HFF-Myc (cell line): Measurements from ENCODE around the gene ARFGAP2.
"Not testable (repeated sequence)": the region's sequence is repeated elsewhere in the genome, so short reads cannot be mapped to it uniquely, and the experiment has no call there.

Experiments used
- DNase-seq: peaks from one replicate; pipeline ENCODE4 v3.0.0-alpha.2; 2011; ENCODE audit warnings: low read depth; ENCODE audit errors: extremely low read depth
- H3K4me3 ChIP-seq: replicated peaks from 2 replicates; pipeline ENCODE4 v1.5.1; 2011; ENCODE audit warnings: low read depth, mild to moderate bottlenecking, control low read depth, low read length
- TF ChIP-seq, protein P1 (sequence below): IDR thresholded peaks from 2 replicates; pipeline ENCODE4 v1.5.1; 2012; ENCODE audit warnings: mild to moderate bottlenecking, low read depth, low read length, control low read depth; ENCODE audit errors: missing control alignments

Gene ARFGAP2

DNA sequence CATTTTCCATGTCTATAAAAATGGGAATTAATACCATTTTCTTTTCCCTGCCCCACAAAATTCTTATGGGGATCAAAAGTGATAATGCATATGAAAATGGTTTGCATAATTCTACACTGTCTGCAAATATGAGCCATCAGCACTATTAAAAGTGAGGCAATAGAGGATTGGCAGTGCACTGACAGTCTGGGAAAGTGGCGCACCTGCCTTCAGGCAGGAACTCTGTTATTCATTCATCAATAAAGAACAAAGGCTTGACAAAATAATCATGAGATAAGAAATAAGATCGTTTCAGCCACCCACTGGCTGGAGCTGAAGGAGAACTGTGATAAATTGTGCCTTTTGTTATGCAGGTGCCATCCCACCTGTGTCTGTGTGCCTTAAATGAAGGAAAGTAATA is 49.5 kb downstream of the ARFGAP2 start:
- H3K4me3 ChIP-seq: no peak overlapping the region
- no peak for DNase-seq
- TF ChIP-seq, protein P1, sequence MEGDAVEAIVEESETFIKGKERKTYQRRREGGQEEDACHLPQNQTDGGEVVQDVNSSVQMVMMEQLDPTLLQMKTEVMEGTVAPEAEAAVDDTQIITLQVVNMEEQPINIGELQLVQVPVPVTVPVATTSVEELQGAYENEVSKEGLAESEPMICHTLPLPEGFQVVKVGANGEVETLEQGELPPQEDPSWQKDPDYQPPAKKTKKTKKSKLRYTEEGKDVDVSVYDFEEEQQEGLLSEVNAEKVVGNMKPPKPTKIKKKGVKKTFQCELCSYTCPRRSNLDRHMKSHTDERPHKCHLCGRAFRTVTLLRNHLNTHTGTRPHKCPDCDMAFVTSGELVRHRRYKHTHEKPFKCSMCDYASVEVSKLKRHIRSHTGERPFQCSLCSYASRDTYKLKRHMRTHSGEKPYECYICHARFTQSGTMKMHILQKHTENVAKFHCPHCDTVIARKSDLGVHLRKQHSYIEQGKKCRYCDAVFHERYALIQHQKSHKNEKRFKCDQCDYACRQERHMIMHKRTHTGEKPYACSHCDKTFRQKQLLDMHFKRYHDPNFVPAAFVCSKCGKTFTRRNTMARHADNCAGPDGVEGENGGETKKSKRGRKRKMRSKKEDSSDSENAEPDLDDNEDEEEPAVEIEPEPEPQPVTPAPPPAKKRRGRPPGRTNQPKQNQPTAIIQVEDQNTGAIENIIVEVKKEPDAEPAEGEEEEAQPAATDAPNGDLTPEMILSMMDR: no peak

- TF ChIP-seq, protein P1: no peak
- H3K4me3 ChIP-seq: no peak overlapping the region
- DNase-seq: no peak
These were observed 51.6 kb downstream of the ARFGAP2 start for GRCh38 chr11:47125083-47125482.

DNA sequence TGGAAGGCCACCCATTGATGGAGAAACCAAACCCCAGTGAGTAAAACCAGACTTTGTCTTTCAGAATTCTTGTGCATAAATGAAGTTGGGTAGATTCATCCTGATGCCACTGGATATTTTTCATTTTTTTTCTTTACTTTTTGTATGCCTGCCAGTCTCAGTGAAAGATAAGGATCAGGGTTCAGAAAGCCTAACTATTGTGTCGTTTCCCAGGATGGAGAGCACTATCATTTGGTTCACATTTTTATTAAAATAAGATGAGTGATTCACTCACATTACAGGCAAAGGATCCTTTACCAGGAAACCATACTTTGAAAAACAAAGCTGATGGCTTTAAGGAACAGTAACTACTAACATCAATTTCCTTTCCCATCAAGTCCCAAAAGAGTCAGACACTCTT is 52.0 kb downstream of the ARFGAP2 start:
- TF ChIP-seq, protein P1: no peak
- no peak for DNase-seq
- H3K4me3 ChIP-seq: no peak overlapping the region

DNA sequence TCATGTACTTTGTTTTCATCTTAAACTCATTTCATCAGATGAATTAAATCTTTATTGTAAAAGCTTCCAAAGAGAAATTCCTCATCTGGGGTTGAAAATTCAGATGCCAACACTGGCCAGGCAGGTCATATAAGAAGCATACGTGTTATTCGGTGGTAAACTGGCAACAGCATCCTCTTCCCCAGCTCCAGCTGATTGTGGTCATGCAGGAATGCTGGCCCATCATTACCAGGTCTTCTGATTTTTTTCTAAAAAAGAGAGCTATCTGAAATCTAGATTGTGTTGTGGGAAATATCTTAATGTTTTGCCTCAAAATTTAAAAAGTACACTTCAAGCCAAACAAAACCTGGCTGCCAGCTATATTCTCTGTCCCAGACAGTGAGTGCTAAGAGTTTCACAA is 53.6 kb downstream of the ARFGAP2 start:
- TF ChIP-seq, protein P1: no peak

DNA sequence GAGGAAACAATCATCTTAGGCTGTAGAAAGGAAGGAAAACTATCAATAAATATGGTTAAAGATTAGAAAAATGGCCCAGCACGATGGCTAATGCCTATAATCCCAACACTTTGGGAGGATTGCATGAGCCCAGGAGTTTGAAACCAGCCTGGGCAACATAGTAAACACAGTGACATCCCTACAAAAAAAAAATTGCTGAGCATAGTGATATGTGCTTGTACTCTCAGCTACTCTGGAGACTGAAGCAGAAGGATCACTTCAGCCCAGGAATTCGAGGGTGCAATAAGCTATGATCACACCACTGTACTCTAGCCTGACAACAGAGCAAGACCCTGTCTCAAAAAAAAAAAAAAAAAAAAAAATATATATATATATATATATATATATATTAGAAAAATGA is 54.9 kb downstream of the ARFGAP2 start:
- TF ChIP-seq, protein P1: no peak
- no peak overlapping the region for H3K4me3 ChIP-seq
- DNase-seq: no peak

More for the DNA sequence above, 53.6 kb downstream of the ARFGAP2 start:
- H3K4me3 ChIP-seq: no peak overlapping the region
- no peak for DNase-seq

DNA sequence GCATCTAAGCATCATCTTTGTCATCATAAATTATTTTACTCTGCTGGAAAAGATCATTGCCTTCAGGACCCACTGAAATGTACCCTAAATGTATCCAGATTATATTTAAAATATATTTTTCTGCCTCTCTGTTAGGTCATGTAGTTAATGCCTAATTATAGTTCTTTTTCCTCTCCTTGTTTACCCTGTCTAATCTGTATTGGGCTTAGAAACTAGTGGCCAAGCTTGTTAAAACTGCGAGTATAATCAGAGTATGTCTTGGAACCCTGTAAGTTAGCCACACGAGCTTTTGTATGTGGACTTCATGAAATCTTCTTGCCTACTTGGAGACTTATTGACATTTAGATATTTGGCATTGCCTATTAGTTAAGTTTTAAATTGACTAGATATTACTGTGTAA is 55.6 kb downstream of the ARFGAP2 start:
- H3K4me3 ChIP-seq: no peak overlapping the region
- DNase-seq: no peak
- TF ChIP-seq, protein P1: no peak

DNA sequence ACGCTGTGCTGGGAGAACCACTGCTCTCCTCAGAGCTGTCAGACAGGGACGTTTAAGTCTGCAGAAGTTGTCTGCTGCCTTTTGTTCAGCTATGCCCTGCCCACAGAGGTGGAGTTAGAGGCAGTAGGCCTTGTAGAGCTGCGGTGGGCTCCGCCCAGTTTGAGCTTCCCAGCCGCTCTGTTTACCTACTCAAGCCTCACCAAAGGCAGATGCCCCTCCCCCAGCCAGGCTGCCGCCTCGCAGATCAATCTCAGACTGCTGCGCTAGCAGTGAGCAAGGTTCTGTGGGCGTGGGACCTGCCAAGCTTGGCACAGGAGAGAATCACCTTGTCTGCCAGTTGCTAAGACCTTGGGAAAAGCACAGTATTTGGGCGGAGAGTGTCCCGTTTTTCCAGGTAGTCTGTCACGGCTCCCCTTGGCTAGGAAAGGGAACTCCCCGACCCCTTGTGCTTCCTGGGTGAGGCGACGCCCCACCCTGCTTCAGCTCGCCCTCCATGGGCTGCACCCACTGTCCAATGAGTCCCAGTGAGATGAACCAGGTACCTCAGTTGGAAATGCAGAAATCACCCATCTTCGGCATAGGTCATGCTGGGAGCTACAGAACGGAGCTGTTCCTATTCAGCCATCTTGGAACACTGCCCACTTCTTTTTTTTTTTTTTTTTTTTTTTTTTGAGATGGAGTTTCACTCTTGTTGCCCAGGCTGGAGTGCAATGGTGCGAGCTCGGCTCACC is 57.6 kb downstream of the ARFGAP2 start:
- not testable (repeated sequence) for DNase-seq, H3K4me3 ChIP-seq
